ENCODE results near the gene RABGAP1L.
"Not testable (repeated sequence)": the region's sequence is repeated elsewhere in the genome, so short reads cannot be mapped to it uniquely, and the experiment has no call there.

- TF ChIP-seq YY1 (IDR thresholded peaks at IDR 0.05; ENCODE audit: insufficient read depth, insufficient read length); ZNF274 (IDR thresholded peaks at IDR 0.05; ENCODE audit: low read depth, low read length); SUZ12 (IDR thresholded peaks at IDR 0.05; ENCODE audit: extremely low read depth, insufficient read depth, insufficient read length): not testable (repeated sequence)
Measured at GRCh38 chr1:174516755-174517154, 357.4 kb downstream of the RABGAP1L start.

All from NT2/D1 (cell line).